Jurkat, Clone E6-1 (cell line): ENCODE data around the gene CPXM1.
"Not testable (repeated sequence)": the region's sequence is repeated elsewhere in the genome, so short reads cannot be mapped to it uniquely, and the experiment has no call there.

Experiments used
- DNase-seq: peaks from one replicate; pipeline ENCODE4 v3.0.0-alpha.2; 2011; ENCODE audit warnings: low read depth, low spot score
- H3K4me3 ChIP-seq: 2 replicates; pipeline ENCODE4 v1.5.1; 2011; ENCODE audit warnings: mild to moderate bottlenecking, low read length, control low read depth, moderate library complexity

The CPXM1 gene

GRCh38 chr20:2778602-2779321, 21.7 kb downstream of the CPXM1 start:
- H3K4me3 ChIP-seq = no peak overlapping the region
- DNase-seq = no peak

- no peak for DNase-seq
- H3K4me3 ChIP-seq = no peak overlapping the region
Measured at GRCh38 chr20:2775139-2775538, 25.3 kb downstream of the CPXM1 start.

DNA sequence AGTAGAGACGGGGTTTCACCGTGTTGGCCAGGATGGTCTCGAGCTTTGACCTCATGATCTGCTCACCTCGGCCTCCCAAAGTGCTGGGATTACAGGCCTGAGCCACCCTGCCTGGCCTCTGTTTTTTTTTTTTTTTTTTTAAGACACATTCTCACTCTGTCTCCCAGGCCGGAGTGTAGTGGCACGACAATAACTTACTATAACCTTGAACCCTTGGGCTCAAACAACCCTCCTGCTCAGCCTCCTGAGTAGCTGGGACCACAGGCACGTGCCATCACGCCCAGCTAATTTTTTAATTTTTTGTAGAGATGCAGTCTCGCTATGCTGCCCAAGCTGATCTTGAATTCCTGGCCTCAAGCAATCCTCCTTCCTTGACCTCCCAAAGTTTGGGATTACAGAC, 26.6 kb downstream of the CPXM1 start:
- DNase-seq = no peak
- H3K4me3 ChIP-seq = no peak overlapping the region

GRCh38 chr20:2771631-2772080, 28.8 kb downstream of the CPXM1 start:
- no peak overlapping the region for H3K4me3 ChIP-seq
- DNase-seq = peak; percentile 6

GRCh38 chr20:2770091-2770490, 30.3 kb downstream of the CPXM1 start:
- not testable (repeated sequence) for DNase-seq, H3K4me3 ChIP-seq

DNA sequence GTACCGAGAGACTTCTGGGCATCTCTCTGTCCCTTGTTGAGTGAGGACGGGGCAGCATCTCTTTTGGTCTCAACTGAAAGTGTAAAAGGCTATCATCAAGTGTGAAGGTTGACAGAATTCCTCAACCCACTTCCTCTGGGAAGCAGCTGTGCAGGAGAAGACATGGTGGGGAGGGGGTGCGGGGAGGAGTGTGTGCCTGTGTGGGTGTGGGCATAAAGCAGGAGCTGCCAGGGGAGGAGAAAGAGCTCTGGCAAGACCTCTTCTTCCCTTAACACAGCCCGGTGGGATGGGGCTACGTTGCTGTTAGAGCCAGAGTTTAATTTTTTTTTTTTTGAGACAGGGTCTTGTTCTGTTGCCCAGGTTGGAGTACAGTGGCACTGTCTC, 31.8 kb downstream of the CPXM1 start:
- no peak for DNase-seq
- H3K4me3 ChIP-seq = no peak overlapping the region

- H3K4me3 ChIP-seq = no peak overlapping the region
- no peak for DNase-seq
Measured at GRCh38 chr20:2767768-2768631, 32.4 kb downstream of the CPXM1 start.

GRCh38 chr20:2763186-2763585, 37.2 kb downstream of the CPXM1 start:
- DNase-seq = no peak
- H3K4me3 ChIP-seq = no peak overlapping the region

DNA sequence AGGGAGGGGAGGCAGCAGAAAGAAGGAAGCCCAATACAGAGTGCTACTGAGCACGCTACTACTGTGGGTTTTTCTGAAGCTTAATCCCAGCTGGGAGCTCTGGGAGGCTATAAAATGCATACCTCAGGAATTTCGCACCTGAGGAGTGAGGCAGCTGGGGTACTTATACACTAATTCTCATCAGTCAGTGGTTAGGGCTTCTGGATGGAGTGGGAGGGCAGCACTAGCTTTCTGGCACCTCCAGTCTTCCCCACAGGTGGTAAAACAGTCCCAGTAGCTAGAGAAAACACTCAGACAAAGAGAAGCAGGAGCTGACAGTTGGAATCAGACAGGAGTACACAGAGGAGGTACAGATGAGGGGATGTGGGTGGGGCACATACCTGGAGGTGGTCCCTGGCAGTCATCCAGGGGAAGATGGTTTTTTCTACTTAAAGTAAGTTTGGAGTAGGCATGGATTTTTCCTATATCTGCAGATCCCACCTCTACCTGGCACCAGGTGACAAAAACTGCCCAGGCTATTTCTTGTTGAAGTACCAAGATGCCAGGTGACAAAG, 37.8 kb downstream of the CPXM1 start:
- no peak for DNase-seq
- no peak overlapping the region for H3K4me3 ChIP-seq

DNA sequence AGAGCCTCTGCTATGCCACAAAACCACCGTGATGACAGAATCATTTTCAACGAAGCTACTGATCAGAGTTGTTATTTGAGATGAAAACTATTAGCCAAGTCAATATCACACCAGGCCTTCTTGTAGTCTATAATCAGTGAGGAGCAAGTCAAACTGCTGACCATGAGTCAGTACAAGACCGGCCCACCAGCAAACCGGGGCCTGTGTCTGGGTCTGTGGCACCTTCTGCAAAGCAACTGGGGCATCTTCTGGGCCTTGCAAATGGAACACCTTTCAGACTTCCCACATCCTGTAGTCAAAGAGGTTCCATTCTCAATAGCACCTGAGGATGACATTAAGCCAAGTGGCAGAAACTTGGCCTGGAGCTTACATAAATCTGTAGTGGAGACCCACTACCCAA, 38.5 kb downstream of the CPXM1 start:
- no peak overlapping the region for H3K4me3 ChIP-seq

GRCh38 chr20:2760952-2761305, 39.5 kb downstream of the CPXM1 start:
- DNase-seq = no peak

More for the DNA sequence above, 38.5 kb downstream of the CPXM1 start:
- DNase-seq = no peak

GRCh38 chr20:2760297-2760951, 40.0 kb downstream of the CPXM1 start:
- DNase-seq = no peak

More at GRCh38 chr20:2760952-2761305, 39.5 kb downstream of the CPXM1 start:
- no peak overlapping the region for H3K4me3 ChIP-seq

GRCh38 chr20:2759603-2760296, 40.7 kb downstream of the CPXM1 start:
- H3K4me3 ChIP-seq = no peak overlapping the region
- no peak for DNase-seq

More at GRCh38 chr20:2760297-2760951, 40.0 kb downstream of the CPXM1 start:
- H3K4me3 ChIP-seq = no peak overlapping the region

DNA sequence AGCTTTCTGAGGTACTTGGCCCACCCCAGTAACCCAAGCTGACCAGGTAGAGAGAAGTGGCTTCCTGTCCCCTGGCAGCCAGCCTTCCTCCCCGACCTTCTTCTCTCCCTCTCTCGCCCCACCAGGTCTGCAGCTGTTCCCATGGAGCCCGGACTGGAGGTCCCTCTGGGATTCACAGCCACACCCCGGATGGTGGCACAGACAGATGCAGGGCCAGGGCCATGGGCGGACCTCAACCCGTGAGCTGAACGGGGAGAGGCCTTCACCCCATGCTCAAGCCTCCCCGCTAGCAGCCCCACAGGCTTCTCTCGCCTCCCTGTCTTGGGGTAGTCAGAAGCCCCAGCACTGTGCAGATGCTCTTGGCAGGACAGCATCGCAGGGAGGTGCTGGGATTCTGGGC, 41.3 kb downstream of the CPXM1 start:
- no peak overlapping the region for H3K4me3 ChIP-seq
- no peak for DNase-seq

DNA sequence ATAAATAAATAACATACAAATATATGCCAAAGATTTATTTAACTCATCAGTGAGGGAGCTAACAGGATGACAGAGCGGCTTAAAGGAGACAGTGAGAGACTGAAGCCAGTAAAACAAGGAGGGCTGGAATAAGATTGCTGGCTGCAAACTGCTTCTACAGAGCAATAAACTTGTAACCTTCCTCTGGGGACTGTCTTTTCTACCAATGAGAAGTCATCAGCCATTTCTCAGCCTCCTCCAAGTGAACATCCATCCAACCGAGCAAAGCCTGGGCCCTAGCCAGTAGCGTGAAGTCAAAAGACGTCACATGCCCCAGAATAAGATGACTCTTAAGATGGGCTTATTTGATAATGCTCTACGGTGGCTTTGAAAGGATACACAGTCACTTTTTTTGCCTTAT, 42.5 kb downstream of the CPXM1 start:
- DNase-seq = no peak

GRCh38 chr20:2757001-2757400, 43.4 kb downstream of the CPXM1 start:
- DNase-seq = no peak

More for the DNA sequence above, 42.5 kb downstream of the CPXM1 start:
- no peak overlapping the region for H3K4me3 ChIP-seq

DNA sequence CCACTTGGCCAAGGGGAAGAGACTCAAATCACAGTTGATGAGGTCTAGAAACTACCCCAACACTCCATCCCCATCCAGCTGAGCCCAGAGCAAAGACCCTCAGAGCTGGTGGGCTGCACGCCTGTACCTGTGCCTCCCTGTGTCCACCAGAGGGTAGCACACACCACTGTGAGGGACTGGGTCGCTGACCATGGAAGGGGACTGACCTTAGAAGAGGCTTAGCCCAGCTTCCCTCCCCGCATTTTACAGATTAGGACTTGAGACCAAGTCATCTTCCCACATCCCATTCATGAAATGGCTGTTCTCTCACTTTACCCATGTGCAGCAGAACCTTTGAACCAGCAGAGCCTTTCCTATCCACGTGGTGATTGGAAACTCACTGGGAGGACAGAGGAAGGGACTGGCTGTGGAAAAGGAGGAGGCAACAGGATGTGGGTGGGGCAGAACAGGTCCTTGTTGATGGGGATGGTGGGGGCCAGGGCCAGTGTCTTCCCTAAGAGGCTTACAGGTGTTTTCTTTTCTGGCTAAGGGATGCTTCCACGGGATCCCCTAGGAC, 44.3 kb downstream of the CPXM1 start:
- H3K4me3 ChIP-seq = no peak overlapping the region
- no peak for DNase-seq

More at GRCh38 chr20:2757001-2757400, 43.4 kb downstream of the CPXM1 start:
- H3K4me3 ChIP-seq = no peak overlapping the region

- DNase-seq = no peak
- no peak overlapping the region for H3K4me3 ChIP-seq
Measured at GRCh38 chr20:2755451-2756055, 44.9 kb downstream of the CPXM1 start.
